ENCODE data around the gene IFNB1.

IFNB1 gene

GRCh38 chr9:21077781-21078180 is at the start of gene IFNB1:
Gene IFNB1, minus strand, starts transcription at chr9:21077942. Its CDS starts 73 bp downstream, at chr9:21077869.
- DNase-seq (ENCODE audit: low spot score): no peak
- no peak for FAIRE-seq

- FAIRE-seq (no peak), DNase-seq (ENCODE audit: low spot score) (no peak)
Measured at GRCh38 chr9:21121595-21122251, 44.0 kb upstream of the IFNB1 start.

DNA sequence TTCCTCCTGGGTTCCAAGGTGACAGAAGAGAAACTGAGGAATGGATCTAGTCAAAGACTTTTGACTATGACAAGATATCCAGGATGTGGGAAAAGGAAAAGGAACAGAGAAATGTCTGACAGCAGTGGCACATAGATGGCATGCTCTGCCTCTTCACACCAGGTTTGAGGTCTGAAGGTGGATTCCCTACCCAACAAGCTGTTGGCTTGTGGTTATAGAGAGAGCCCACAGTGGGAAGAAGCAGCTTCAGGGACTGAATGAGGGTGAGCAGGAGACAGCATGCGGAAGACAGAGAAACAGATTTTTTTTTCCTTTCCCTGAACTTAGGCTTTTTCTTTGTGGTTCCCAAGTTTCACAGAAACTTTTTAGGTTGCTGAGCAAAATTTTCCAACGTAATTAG is 43.3 kb upstream of the IFNB1 start:
- no peak for DNase-seq (ENCODE audit: low spot score)
- FAIRE-seq: no peak

DNA sequence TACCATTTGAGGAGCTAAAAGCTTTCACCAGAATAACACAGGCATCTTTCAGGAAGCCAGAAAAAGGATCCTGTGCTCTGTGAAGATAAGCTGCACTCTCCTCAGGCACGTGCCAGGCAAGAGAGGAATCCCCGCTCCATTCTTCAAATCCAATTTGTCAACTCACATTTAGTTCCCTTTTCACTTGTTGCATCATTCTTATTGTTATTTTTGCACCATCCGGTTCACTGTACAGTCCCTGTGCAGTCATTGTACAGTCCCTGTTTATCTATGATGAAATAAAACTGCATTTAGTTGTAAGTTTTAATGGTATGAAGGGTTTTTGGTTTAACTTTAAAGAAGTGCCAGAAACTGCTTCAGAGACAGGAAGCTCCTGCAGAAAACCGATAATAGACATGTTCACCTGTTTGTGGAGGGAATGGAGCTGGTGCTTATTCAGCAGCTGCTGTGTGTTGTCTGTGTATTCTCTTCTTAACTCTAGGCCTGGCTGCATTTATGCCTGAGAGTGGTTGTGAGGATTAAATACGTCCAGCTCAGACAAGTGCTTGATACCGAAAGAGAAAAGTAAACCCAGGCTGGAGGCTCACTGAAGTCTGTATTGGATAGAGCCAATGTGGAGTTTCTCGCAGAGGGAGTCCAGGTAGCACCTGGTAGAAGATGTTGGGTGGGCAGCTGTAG is 41.5 kb upstream of the IFNB1 start:
- FAIRE-seq (no peak), DNase-seq (ENCODE audit: low spot score) (no peak)

GRCh38 chr9:21114311-21114710 is 36.6 kb upstream of the IFNB1 start:
- FAIRE-seq (no peak), DNase-seq (ENCODE audit: low spot score) (no peak)

- FAIRE-seq: peak; percentile 66
- DNase-seq (ENCODE audit: low spot score): peak; percentile 53
Measured at GRCh38 chr9:21110708-21111576, 33.2 kb upstream of the IFNB1 start.

DNA sequence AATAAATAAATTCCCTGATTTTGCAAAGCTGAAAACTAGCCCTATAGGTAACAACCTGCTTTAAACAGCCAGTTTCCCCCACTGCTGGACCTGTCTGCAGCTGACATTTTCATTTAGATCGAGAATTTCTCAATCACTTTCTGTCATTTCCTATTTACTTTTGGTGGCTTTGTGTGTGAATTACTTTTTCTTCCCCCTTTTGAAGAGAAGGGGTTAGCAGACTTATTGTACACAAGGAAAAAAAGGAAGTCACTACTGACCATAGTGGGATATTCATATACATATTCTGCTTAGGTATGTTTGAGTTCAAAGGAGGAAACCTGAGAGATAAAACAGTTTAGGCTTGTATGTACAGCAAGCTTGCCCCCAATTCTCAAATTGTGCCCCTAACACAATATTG is 27.0 kb upstream of the IFNB1 start:
- no peak for FAIRE-seq

GRCh38 chr9:21102305-21102704 is 24.6 kb upstream of the IFNB1 start:
- DNase-seq (ENCODE audit: low spot score) (no peak), FAIRE-seq (no peak)

More for the DNA sequence above, 27.0 kb upstream of the IFNB1 start:
- no peak for DNase-seq (ENCODE audit: low spot score)

GRCh38 chr9:21097817-21098216 is 20.1 kb upstream of the IFNB1 start:
- no peak for DNase-seq (ENCODE audit: low spot score)
- no peak for FAIRE-seq

GRCh38 chr9:21096901-21097255 is 19.1 kb upstream of the IFNB1 start:
- no peak for FAIRE-seq
- DNase-seq (ENCODE audit: low spot score): no peak

DNA sequence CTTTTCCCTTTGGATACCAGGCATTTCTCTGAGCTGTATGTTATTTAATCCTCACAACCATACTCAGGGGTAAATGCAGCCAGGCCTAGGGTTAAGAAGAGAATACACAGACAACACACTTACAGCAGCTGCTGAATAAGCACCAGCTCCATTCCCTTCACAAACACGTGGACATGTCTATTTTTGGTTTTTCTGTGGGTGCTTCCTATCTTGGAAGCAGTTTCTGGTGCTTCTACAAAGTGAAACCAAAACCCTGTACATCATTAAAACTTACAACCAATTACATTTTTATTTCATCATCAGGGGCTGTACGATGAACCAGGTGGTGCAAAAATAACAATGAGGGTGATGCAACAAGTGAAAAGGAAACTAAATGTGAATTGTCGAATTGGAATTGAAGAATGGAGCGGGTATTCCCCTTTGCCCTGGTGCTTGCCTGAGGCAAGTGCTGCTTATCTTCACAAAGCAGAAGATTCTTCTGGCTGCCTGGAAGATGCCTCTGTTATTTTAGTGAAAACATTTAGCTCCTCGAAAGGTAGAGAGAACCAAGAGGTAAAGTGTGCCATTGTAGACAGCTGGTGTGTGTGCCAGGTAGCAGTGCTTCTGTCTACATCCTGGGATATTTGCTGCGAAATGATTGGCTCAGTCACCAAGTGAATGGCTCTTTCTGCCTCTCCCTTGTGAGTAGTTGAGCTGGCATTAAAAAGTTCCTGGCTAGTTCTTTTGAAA is 18.6 kb upstream of the IFNB1 start:
- DNase-seq (ENCODE audit: low spot score): no peak
- FAIRE-seq: no peak

DNA sequence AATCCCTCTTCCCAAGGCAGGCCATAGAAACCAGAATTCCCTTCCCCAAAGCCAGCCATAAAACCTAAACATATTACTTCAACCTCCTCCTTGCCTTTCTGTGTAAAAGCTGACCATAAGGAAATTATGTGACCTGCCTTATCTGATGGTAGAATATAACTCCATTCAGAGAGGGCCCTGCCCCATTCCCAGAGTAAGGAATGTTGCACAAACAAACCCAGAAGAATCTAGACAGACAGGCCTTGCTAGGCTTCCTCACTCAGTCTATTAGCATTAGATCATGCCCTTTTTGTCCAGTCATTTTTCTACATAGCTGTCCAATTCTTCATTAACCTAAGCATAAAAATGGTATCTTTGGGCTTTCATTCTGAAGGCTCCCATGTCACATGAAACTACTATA is 17.8 kb upstream of the IFNB1 start:
- no peak for DNase-seq (ENCODE audit: low spot score)

GRCh38 chr9:21086538-21086937 is 8.8 kb upstream of the IFNB1 start:
- FAIRE-seq (no peak), DNase-seq (ENCODE audit: low spot score) (no peak)

More for the DNA sequence above, 17.8 kb upstream of the IFNB1 start:
- no peak for FAIRE-seq

DNA sequence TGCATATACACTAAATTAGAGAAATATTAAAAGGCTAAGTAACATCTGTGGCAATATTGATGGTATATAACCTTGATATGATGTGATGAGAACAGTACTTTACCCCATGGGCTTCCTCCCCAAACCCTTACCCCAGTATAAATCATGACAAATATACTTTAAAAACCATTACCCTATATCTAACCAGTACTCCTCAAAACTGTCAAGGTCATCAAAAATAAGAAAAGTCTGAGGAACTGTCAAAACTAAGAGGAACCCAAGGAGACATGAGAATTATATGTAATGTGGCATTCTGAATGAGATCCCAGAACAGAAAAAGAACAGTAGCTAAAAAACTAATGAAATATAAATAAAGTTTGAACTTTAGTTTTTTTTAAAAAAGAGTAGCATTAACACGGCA is 7.3 kb upstream of the IFNB1 start:
- no peak for FAIRE-seq
- no peak for DNase-seq (ENCODE audit: low spot score)

DNA sequence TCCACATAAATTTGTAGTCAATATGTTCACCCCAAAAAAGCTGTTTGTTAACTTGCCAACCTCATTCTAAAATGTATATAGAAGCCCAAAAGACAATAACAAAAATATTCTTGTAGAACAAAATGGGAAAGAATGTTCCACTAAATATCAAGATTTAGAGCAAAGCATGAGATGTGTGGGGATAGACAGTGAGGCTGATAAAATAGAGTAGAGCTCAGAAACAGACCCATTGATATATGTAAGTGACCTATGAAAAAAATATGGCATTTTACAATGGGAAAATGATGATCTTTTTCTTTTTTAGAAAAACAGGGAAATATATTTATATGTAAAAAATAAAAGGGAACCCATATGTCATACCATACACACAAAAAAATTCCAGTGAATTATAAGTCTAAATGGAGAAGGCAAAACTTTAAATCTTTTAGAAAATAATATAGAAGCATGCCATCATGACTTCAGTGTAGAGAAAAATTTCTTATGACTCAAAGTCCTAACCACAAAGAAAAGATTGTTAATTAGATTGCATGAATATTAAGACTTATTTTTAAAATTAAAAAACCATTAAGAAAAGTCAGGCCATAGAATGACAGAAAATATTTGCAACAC is 6.6 kb upstream of the IFNB1 start:
- DNase-seq (ENCODE audit: low spot score) (no peak), FAIRE-seq (no peak)

- no peak for FAIRE-seq
- no peak for DNase-seq (ENCODE audit: low spot score)
Measured at GRCh38 chr9:21082671-21083070, 4.9 kb upstream of the IFNB1 start.

- FAIRE-seq (no peak), DNase-seq (ENCODE audit: low spot score) (no peak)
Measured at GRCh38 chr9:21081999-21082398, 4.3 kb upstream of the IFNB1 start.

DNA sequence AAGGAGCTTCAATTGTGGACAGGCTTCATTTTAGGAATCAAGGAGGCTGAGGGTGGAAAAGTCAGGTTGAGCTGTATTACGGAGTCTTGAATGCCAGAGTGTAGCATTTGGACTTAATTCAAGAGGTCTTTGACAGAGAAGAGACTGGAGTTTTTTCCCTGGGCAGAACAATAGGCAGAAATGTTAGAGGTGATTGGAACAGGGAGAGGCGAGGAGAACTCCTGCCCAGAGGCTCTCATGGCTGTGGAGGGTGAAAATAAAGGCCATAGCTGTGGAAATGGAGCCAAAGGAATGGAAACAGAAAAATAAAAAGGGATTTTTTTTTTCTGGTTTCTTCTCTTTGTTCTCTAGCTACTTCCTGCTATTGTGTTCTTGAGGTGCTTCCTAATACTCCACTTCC is 3.7 kb upstream of the IFNB1 start:
- no peak for DNase-seq (ENCODE audit: low spot score)
- FAIRE-seq: no peak

DNA sequence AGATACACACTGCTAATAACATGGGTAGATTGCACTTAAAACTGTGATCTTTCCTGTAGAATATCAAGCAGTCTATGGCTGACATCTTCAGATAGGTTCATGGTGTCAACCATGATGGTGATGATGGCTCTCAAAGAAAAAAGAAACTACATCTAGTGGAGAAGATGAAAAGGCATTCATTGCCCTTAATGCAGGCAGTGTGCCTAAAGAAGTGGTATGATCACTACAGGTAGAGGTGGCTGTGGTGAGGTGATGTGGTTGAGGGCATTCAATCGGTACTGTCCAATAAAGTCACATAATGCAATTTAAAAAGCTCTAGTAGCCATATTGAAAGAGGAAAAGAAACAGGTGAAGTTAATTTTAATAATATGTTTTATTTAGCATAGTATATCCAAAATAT is 3.1 kb upstream of the IFNB1 start:
- FAIRE-seq: no peak
- DNase-seq (ENCODE audit: low spot score): no peak

- FAIRE-seq: no peak
Measured at GRCh38 chr9:21078702-21079101, 960 bp upstream of the IFNB1 start.

DNA sequence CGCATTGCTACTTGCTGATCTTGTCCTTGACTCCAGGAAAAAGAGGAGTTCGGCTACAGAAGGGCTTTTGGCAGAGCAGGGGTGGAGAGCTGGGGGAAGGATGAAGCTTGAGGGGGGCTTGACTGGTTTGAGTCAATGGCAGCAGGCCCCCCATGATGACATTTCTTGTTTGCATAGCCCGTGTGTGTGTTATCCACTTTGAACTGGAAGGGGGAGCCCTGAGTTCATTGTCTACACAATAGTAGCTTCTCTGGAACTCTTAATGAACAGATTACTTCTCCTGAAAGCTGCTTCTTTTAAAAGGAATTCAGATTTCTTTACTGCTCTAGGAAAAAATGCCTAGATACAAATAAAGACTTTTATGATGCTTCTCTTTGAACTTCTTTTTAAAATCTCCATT is 2.3 kb downstream of the IFNB1 start:
- no peak for FAIRE-seq
- no peak for DNase-seq (ENCODE audit: low spot score)

More at GRCh38 chr9:21078702-21079101, 960 bp upstream of the IFNB1 start:
- DNase-seq (ENCODE audit: low spot score): no peak
